ENCODE results near the gene ZNF526.

ZNF526 gene

GRCh38 chr19:42197375-42197817 lies 22.7 kb upstream of the ZNF526 start:
- no peak for DNase-seq

- peak; percentile 53 to 82 (median 75) for DNase-seq
Measured at GRCh38 chr19:42198676-42199439, 21.3 kb upstream of the ZNF526 start.

- peak in 5 of 6 experiments; percentile 38 to 70 (median 53) for DNase-seq
Measured at GRCh38 chr19:42199440-42200115, 20.5 kb upstream of the ZNF526 start.

GRCh38 chr19:42200116-42200715 lies 19.9 kb upstream of the ZNF526 start:
- no peak for DNase-seq

- peak in 2 of 6 experiments; percentile 13 to 21 for DNase-seq
Measured at GRCh38 chr19:42201489-42202289, 18.4 kb upstream of the ZNF526 start.

GRCh38 chr19:42202290-42202880 lies 17.7 kb upstream of the ZNF526 start:
- no peak for DNase-seq

GRCh38 chr19:42203700-42204099 lies 16.4 kb upstream of the ZNF526 start:
- DNase-seq: no peak

- DNase-seq: no peak
Measured at GRCh38 chr19:42204664-42205063, 15.4 kb upstream of the ZNF526 start.

- no peak for DNase-seq
Measured at GRCh38 chr19:42206871-42207755, 13.0 kb upstream of the ZNF526 start.

- DNase-seq: no peak
Measured at GRCh38 chr19:42207767-42208271, 12.3 kb upstream of the ZNF526 start.

- no peak for DNase-seq
Measured at GRCh38 chr19:42208612-42209011, 11.5 kb upstream of the ZNF526 start.

- DNase-seq: peak in 1 of 6 experiments; percentile 14
Measured at GRCh38 chr19:42212886-42213285, 7.2 kb upstream of the ZNF526 start.

- no peak for DNase-seq
Measured at GRCh38 chr19:42214810-42215485, 5.2 kb upstream of the ZNF526 start.

GRCh38 chr19:42216653-42217519 lies 3.2 kb upstream of the ZNF526 start:
- peak in 4 of 6 experiments; percentile 18 to 44 (median 27) for DNase-seq

- peak; percentile 98 to 100 (median 99) for DNase-seq
Measured at GRCh38 chr19:42217520-42218437, 2.3 kb upstream of the ZNF526 start, which contains the start of gene DEDD2. TSS of gene DEDD2 (minus strand) at chr19:42217677. CDS start at chr19:42217007, 670 bp downstream.

- DNase-seq: no peak
Measured at GRCh38 chr19:42220751-42221097, 612 bp downstream of the ZNF526 start.

- no peak for DNase-seq
Measured at GRCh38 chr19:42224940-42225717, 5.0 kb downstream of the ZNF526 start.

Measured in stimulated activated naive CD4-positive, alpha-beta T cell (primary cell).